Osteocyte (in vitro differentiated cells): ENCODE data around the gene FMNL2. TPM values are rescaled to one million over a fixed set of nuclear protein-coding genes. Genes with fewer than 3 reads are reported as not detected.

Experiments used
- DNase-seq: peaks from one replicate; pipeline ENCODE4 v3.0.0; 2021; ENCODE audit warnings: mixed read lengths; ENCODE audit not compliant: unreplicated experiment; ENCODE audit errors: extremely low spot score
- H3K27ac Mint-ChIP-seq: one replicate; pipeline ENCODE4 v1.8.0; 2021; ENCODE audit warnings: mild to moderate bottlenecking, mixed read lengths; ENCODE audit not compliant: unreplicated experiment
- H3K27me3 Mint-ChIP-seq: one replicate; pipeline ENCODE4 v1.8.0; 2021; ENCODE audit warnings: mixed read lengths; ENCODE audit not compliant: unreplicated experiment
- H3K36me3 Mint-ChIP-seq: one replicate; pipeline ENCODE4 v1.8.0; 2021; ENCODE audit warnings: mixed read lengths; ENCODE audit not compliant: unreplicated experiment
- H3K4me1 Mint-ChIP-seq: one replicate; pipeline ENCODE4 v1.8.0; 2021; ENCODE audit warnings: mixed read lengths; ENCODE audit not compliant: unreplicated experiment
- H3K4me3 Mint-ChIP-seq: one replicate; pipeline ENCODE4 v1.8.0; 2021; ENCODE audit warnings: mild to moderate bottlenecking, moderate library complexity, mixed read lengths; ENCODE audit not compliant: unreplicated experiment
- H3K9me3 Mint-ChIP-seq: one replicate; pipeline ENCODE4 v1.8.0; 2021; ENCODE audit warnings: mixed read lengths; ENCODE audit not compliant: unreplicated experiment
- total RNA-seq: library from RNA; stranded (reverse); gene quantifications from 2 replicates; pipeline ENCODE4 v1.2.1, GENCODE V29; 2021
- TF ChIP-seq, protein P1 (sequence below): fragments of 200-600 bp; sonication (generic); IDR thresholded peaks from 2 replicates; pipeline ENCODE4 v1.5.0; 2021; ENCODE audit warnings: antibody characterized with exemption, mild to moderate bottlenecking, moderate library complexity

The FMNL2 gene
- total RNA-seq, 1 donor from 2014 or later: 45.3 TPM

DNA sequence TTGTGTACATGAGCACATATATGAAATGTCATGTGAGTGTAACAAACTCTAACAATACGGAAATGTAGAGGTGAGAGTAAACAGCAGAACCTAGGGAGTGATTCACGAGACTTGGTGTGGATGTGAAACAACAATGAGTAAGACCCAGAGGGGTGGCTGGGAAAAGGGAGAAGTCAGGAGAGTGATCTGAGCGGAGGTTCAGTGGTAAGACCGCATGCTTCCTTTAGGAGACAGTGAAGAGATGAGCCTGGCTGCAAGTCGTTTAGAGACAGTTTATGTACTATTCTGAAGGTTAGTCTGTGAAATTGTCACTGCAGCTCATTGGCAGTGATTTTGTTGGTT is 231.7 kb downstream of the FMNL2 start:
- Mint-ChIP-seq H3K36me3 (peaks cover 24% of the 10 kb centered on the region), H3K4me3 (no peak overlapping the region), H3K27me3 (no peaks in the 10 kb centered on the region), H3K4me1 (peaks cover 14% of the 10 kb centered on the region), H3K27ac (no peak overlapping the region), H3K9me3 (no peaks in the 10 kb centered on the region)
- no peak for DNase-seq
- TF ChIP-seq, protein P1, sequence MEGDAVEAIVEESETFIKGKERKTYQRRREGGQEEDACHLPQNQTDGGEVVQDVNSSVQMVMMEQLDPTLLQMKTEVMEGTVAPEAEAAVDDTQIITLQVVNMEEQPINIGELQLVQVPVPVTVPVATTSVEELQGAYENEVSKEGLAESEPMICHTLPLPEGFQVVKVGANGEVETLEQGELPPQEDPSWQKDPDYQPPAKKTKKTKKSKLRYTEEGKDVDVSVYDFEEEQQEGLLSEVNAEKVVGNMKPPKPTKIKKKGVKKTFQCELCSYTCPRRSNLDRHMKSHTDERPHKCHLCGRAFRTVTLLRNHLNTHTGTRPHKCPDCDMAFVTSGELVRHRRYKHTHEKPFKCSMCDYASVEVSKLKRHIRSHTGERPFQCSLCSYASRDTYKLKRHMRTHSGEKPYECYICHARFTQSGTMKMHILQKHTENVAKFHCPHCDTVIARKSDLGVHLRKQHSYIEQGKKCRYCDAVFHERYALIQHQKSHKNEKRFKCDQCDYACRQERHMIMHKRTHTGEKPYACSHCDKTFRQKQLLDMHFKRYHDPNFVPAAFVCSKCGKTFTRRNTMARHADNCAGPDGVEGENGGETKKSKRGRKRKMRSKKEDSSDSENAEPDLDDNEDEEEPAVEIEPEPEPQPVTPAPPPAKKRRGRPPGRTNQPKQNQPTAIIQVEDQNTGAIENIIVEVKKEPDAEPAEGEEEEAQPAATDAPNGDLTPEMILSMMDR: no peak

DNA sequence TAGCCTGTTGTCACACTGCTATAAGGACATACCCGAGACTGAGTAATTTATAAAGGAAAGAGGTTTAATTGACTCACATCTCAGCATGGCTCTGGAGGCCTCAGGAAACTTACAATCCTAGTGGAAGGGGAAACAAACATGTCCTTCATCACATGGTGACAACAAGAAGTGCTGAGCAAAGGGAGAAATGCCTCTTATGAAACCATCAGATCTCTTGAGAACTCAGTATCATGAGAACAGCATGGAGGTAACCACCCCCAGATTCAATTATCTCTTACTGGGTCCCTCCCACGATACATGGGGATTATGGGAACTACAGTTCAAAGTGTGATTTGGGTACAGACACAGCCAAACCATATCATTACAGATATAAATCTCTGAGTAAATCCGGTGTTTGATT is 233.6 kb downstream of the FMNL2 start:
- Mint-ChIP-seq H3K27me3 (no peaks in the 10 kb centered on the region), H3K4me1 (peaks cover 19% of the 10 kb centered on the region), H3K4me3 (no peak overlapping the region), H3K27ac (no peak overlapping the region), H3K9me3 (no peaks in the 10 kb centered on the region), H3K36me3 (peaks cover 17% of the 10 kb centered on the region)
- DNase-seq: no peak
- TF ChIP-seq, protein P1: no peak

DNA sequence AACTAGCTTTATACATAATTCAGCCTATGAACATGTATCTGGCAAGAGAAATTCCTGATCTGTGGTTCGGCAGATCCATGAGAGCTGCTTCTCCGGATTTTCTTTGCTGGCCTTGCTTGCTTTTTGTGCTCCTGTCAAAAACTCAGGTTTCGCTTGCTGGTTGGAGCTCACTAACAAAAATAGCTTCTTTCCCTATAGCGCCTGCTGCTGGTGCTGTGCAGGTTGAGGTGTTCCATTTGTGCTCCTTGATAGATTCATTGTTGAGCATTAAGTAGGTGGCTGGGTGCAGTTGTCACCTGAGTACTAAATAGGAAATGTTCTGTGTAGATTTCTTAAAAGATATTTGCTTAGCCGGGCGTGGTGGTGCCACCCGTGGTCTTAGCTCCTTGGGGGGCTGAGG is 234.2 kb downstream of the FMNL2 start:
- DNase-seq: no peak
- Mint-ChIP-seq H3K27me3 (no peaks in the 10 kb centered on the region), H3K9me3 (no peaks in the 10 kb centered on the region), H3K36me3 (peaks cover 15% of the 10 kb centered on the region), H3K4me3 (no peak overlapping the region), H3K4me1 (peaks cover 17% of the 10 kb centered on the region), H3K27ac (no peak overlapping the region)
- TF ChIP-seq, protein P1: no peak

DNA sequence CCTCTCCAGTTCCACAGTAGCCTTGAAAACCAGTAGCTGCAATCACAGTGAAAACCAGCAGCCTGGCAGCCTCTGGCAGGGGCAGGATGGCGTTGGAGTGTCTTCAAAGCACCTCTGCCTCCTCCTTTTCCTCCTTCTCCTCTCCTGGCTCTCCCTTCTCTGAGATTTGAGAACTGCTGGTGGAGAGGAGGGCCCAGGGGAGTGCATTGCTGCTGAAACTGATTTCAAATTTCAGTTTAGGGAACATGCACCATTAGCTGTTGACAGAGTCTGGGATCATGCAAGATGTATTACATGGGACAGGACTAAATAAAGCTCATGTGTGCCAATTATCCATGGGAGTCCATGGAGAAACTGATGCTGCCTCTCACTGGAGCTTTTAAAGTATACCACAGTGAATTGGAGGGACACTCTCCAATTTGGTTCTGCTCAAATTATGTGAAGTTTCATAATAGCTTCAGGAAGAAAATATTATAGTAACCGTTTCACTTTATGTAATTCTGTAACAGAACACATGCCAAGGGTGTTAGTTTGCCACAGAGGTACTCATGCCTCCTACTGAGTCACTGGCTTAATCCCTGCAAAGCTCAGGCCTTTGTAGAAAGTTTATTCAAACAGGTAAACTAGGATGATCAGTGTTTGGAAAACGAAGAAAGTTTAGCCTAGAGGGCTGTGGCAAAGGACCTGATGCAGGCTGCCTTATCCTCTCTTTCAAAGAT is 236.2 kb downstream of the FMNL2 start:
- peaks cover 14% of the 10 kb centered on the region for H3K36me3 Mint-ChIP-seq
- no peak overlapping the region for H3K27ac Mint-ChIP-seq
- no peak for DNase-seq
- H3K4me3 Mint-ChIP-seq: no peak overlapping the region
- peaks cover 20% of the 10 kb centered on the region for H3K4me1 Mint-ChIP-seq
- TF ChIP-seq, protein P1: no peak
- H3K9me3 Mint-ChIP-seq: no peaks in the 10 kb centered on the region
- H3K27me3 Mint-ChIP-seq: no peaks in the 10 kb centered on the region

DNA sequence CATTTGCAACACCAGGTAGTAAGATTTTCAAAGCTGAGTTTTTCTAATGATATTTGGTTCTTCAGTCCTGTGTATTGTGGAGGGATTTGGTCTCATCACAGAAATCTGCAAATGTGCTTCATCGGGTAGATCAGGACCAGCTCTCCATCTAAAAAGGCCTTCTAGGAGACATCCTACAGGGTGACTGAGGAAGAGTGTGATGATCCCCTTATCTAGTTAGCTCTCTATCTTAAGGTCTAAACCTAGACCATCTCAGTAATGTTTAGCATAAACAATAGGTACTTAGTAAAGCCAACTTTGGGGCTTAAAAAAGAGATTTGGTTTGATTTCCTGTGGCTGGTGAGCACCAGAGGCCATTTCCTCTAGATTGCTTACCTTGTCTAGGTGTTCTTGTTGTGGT is 237.1 kb downstream of the FMNL2 start:
- Mint-ChIP-seq H3K4me1 (peaks cover 16% of the 10 kb centered on the region), H3K4me3 (no peak overlapping the region), H3K27me3 (no peaks in the 10 kb centered on the region), H3K9me3 (no peaks in the 10 kb centered on the region), H3K27ac (no peak overlapping the region), H3K36me3 (peaks cover 13% of the 10 kb centered on the region)
- DNase-seq: no peak
- TF ChIP-seq, protein P1: no peak
